Fibroblast of villous mesenchyme (primary cell): Measurements from ENCODE around the gene NMNAT2. TPM values are rescaled to one million over a fixed set of nuclear protein-coding genes. Genes with fewer than 3 reads are reported as not detected.

Source experiments
- DNase-seq: peaks from one replicate; pipeline ENCODE4 v3.0.0-alpha.2; 2010; ENCODE audit warnings: low read depth
- H3K4me3 ChIP-seq: 2 replicates; pipeline ENCODE4 v1.5.1; 2011; ENCODE audit warnings: low read depth, mild to moderate bottlenecking, low read length
- CTCF ChIP-seq: IDR thresholded peaks from 2 replicates; pipeline ENCODE4 v1.5.1; 2012; ENCODE audit warnings: low read depth, mild to moderate bottlenecking, low read length; ENCODE audit not compliant: insufficient read depth
- total RNA-seq: library from RNA; depleted of rRNA; stranded (reverse); fragments of >200 nt; gene quantifications from 2 replicates; pipeline ENCODE4 v1.2.3, GENCODE V29; 2012

NMNAT2 gene
- total RNA-seq, 1 donor, result 3.9 TPM

DNA sequence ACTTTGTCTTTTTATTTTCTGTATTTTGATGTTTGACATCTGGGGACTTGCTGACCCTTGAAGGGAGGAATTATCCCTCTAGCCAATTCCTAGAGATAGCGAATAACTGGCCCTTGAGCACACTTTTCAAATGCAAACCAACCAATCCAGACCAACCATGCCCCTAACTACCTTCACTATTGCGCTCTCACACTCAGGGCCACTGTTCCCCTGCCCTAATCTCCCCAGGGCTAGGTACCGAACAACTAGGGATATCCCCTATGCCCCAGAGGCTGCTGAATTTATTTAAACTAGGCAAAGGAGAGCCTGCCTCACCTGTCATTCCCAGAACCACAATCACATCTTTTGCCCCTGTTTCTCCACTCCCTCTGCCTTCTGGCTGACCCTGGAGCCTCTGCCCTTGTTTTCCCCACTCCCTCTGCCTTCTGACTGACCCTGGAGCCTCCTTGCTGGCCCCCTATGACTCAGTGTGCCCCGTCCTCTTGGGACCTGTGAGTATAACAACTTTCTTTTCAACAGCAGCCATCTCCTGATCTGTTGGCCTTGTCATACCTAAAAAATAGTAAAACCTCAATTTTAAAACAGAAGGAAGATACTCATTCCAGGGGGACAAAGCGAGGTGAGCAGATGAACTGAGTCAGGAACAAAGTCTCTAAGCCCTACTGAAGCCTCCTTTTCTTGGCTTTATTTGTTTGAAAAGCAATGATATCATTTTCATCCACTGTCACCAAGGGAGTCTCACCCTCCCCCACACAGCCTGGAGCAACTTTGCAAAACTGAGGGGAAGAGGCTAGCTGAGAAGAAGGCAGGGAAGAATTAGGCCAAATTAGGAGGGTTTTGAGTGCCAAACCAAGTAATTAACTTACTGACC is 115.5 kb downstream of the NMNAT2 start:
- DNase-seq, result no peak

DNA sequence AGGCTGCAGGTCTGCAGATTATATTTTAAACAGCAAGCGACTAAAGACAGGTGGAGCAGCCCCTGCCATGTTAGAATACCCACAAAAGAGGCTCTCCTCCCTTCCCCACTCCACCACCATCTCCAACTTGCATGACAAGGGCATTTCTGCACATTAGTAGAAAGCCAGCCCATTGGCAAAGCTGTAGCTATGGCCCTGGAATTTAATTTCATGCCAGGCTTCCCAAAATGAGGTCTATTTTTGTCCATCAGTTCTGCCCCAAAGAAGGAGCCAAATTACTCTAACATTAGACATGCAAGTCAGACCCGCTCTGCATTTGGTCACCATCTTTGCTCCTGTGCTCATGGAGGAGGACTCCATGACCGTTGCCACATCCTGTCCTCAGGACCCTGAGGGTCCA is 116.9 kb downstream of the NMNAT2 start:
- no peak for TF ChIP-seq CTCF
- no peak overlapping the region for H3K4me3 ChIP-seq
- DNase-seq, result no peak

More for the DNA sequence above, 115.5 kb downstream of the NMNAT2 start:
- H3K4me3 ChIP-seq, result no peak overlapping the region
- no peak for TF ChIP-seq CTCF

- TF ChIP-seq CTCF, result no peak
- no peak for DNase-seq
- no peak overlapping the region for H3K4me3 ChIP-seq
Observed at GRCh38 chr1:183300828-183301227, 117.4 kb downstream of the NMNAT2 start.

GRCh38 chr1:183300395-183300794 is 117.8 kb downstream of the NMNAT2 start:
- DNase-seq, result no peak
- no peak for TF ChIP-seq CTCF
- no peak overlapping the region for H3K4me3 ChIP-seq

GRCh38 chr1:183296782-183297181 is 121.4 kb downstream of the NMNAT2 start:
- no peak for DNase-seq
- no peak for TF ChIP-seq CTCF
- no peak overlapping the region for H3K4me3 ChIP-seq

- TF ChIP-seq CTCF, result no peak
- H3K4me3 ChIP-seq, result no peak overlapping the region
Observed at GRCh38 chr1:183295521-183295920, 122.7 kb downstream of the NMNAT2 start.

DNA sequence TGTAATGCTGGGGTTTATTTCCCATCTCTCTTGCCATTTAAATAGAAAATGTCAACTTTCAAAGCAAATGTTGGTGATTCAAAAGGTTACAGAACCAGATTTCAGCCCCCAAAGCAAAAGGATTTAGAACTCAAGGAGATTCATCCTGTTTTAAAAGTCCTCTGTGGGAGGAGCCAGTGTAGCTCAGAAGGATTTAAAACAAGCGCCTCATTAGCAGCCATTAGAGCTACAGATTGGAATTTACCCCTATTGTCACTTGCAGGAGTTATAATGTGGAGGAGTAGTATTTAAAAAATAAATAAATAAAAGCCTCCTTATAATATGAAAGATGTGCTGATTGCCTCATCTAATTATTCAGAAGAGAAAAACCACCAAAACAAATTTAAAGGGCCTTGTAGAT is 124.3 kb downstream of the NMNAT2 start:
- H3K4me3 ChIP-seq, result no peak overlapping the region
- DNase-seq, result no peak
- TF ChIP-seq CTCF, result no peak

More at GRCh38 chr1:183295521-183295920, 122.7 kb downstream of the NMNAT2 start:
- DNase-seq, result no peak
